ENCODE measurements around the gene SLC6A18.

The SLC6A18 gene

GRCh38 chr5:1294835-1295649 lies 69.9 kb downstream of the SLC6A18 start, which contains the start of gene TERT:
TERT (minus strand) TSS chr5:1295068; CDS start chr5:1294989, 79 bp downstream.
- DNase-seq = peak; percentile 83

- no peak for DNase-seq
Observed at GRCh38 chr5:1295650-1296037, 70.5 kb downstream of the SLC6A18 start.

Measured in stimulated activated CD4-positive, alpha-beta T cell treated with anti-CD3 and anti-CD28 coated beads, Interleukin-1b, Interleukin-23, amount 100 ng/mL, for 48 hours (primary cell).